Ishikawa (cell line): ENCODE results near the gene RSPO3.

ENCODE experiments used
- CEBPB ChIP-seq: IDR thresholded peaks from 2 replicates; pipeline ENCODE4 v1.6.1; 2012
- CREB1 ChIP-seq: IDR thresholded peaks from 2 replicates; pipeline ENCODE4 v1.6.1; 2012; ENCODE audit warnings: low read depth
- EGR1 ChIP-seq: IDR thresholded peaks from 2 replicates; pipeline ENCODE4 v1.6.1; 2012
- EP300 ChIP-seq: IDR thresholded peaks from 2 replicates; pipeline ENCODE4 v1.6.1; 2012; ENCODE audit warnings: borderline replicate concordance
- FOXM1 ChIP-seq: IDR thresholded peaks from 2 replicates; pipeline ENCODE4 v1.6.1; 2012; ENCODE audit warnings: low read depth, borderline replicate concordance
- NFIC ChIP-seq: IDR thresholded peaks from 2 replicates; pipeline ENCODE4 v1.6.1; 2012
- RAD21 ChIP-seq: IDR thresholded peaks from 2 replicates; pipeline ENCODE4 v1.6.1; 2012; ENCODE audit warnings: low read depth
- TCF12 ChIP-seq: IDR thresholded peaks from 2 replicates; pipeline ENCODE4 v1.6.1; 2012; ENCODE audit warnings: low read depth
- TEAD4 ChIP-seq: IDR thresholded peaks from 2 replicates; pipeline ENCODE4 v1.6.1; 2012
- YY1 ChIP-seq: IDR thresholded peaks from 2 replicates; pipeline ENCODE4 v1.6.1; 2012; ENCODE audit warnings: low read depth
- TF ChIP-seq, protein P1 (sequence below): IDR thresholded peaks from 2 replicates; pipeline ENCODE4 v1.6.1; 2012
- TF ChIP-seq, protein P2 (sequence below): IDR thresholded peaks from 2 replicates; pipeline ENCODE4 v1.6.1; 2012; ENCODE audit warnings: low read depth, mild to moderate bottlenecking

Gene RSPO3

DNA sequence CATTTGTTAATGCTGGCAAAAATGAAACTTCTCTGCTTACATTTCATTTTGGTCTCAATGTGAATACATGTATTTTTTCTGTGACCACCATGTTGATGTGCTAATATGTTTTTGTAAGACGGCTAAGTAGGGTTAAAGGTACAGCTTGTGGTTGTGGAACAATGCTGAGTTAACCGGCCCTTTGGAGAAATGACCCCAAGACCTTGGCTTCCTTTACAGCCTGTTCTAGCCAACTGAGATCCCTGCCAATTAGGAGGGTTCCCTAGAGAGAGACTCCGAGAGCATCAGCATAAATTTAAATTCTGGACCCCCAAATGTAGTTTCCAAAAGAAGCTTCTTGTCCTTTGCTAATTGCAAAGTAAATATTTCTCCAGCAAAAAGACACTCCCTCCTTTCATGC lies 44.4 kb downstream of the RSPO3 start:
- no peak for TF ChIP-seq EP300
- no peak for TF ChIP-seq YY1
- no peak for TF ChIP-seq RAD21
- TF ChIP-seq, protein P1, sequence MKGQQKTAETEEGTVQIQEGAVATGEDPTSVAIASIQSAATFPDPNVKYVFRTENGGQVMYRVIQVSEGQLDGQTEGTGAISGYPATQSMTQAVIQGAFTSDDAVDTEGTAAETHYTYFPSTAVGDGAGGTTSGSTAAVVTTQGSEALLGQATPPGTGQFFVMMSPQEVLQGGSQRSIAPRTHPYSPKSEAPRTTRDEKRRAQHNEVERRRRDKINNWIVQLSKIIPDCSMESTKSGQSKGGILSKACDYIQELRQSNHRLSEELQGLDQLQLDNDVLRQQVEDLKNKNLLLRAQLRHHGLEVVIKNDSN: no peak
- TF ChIP-seq CREB1: no peak

DNA sequence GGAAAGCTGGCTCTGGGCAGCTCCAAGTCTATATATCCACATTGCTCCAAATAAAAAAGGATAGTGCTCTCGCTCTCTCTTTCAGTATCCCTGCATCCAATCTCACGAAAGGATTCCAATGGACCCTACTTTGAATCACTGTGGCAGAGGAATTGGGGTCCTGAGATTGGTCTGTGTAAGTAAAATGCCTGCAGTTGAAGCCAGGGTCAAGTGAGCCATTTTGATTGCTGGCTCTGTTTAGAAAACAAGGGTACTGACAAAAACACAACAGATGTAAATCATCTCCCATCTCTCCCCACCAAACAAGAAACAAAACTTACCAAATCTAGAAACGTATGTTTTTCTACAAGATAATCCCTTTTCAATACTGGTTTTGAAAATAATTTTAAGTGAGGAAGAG lies 45.6 kb downstream of the RSPO3 start:
- TF ChIP-seq YY1 (no peak), NFIC (no peak), FOXM1 (no peak)
- TF ChIP-seq, protein P2, sequence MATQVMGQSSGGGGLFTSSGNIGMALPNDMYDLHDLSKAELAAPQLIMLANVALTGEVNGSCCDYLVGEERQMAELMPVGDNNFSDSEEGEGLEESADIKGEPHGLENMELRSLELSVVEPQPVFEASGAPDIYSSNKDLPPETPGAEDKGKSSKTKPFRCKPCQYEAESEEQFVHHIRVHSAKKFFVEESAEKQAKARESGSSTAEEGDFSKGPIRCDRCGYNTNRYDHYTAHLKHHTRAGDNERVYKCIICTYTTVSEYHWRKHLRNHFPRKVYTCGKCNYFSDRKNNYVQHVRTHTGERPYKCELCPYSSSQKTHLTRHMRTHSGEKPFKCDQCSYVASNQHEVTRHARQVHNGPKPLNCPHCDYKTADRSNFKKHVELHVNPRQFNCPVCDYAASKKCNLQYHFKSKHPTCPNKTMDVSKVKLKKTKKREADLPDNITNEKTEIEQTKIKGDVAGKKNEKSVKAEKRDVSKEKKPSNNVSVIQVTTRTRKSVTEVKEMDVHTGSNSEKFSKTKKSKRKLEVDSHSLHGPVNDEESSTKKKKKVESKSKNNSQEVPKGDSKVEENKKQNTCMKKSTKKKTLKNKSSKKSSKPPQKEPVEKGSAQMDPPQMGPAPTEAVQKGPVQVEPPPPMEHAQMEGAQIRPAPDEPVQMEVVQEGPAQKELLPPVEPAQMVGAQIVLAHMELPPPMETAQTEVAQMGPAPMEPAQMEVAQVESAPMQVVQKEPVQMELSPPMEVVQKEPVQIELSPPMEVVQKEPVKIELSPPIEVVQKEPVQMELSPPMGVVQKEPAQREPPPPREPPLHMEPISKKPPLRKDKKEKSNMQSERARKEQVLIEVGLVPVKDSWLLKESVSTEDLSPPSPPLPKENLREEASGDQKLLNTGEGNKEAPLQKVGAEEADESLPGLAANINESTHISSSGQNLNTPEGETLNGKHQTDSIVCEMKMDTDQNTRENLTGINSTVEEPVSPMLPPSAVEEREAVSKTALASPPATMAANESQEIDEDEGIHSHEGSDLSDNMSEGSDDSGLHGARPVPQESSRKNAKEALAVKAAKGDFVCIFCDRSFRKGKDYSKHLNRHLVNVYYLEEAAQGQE: no peak

DNA sequence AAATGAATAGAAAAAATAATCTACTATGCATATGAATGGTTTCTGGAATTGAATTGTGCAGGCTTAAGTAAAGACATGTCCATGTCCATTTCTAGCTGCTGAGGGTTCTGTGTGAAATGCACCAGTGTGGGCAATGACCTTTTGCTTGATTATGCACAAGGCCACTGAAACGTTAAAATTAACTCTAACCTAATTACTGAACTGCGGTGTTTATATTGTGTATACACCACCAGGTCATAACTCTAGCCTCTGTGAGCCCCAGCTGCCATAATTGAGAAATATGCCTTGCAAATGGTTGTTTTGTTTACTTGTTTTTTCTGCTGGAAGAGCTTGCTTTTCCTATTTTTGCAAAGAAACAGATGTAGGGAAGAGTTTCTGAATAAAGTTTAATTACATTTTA lies 46.1 kb downstream of the RSPO3 start:
- TF ChIP-seq TCF12 (no peak), EGR1 (no peak), EP300 (no peak), TEAD4 (no peak), CEBPB (no peak), FOXM1 (no peak), CREB1 (no peak)
- TF ChIP-seq, protein P2: no peak
- TF ChIP-seq, protein P1: no peak

DNA sequence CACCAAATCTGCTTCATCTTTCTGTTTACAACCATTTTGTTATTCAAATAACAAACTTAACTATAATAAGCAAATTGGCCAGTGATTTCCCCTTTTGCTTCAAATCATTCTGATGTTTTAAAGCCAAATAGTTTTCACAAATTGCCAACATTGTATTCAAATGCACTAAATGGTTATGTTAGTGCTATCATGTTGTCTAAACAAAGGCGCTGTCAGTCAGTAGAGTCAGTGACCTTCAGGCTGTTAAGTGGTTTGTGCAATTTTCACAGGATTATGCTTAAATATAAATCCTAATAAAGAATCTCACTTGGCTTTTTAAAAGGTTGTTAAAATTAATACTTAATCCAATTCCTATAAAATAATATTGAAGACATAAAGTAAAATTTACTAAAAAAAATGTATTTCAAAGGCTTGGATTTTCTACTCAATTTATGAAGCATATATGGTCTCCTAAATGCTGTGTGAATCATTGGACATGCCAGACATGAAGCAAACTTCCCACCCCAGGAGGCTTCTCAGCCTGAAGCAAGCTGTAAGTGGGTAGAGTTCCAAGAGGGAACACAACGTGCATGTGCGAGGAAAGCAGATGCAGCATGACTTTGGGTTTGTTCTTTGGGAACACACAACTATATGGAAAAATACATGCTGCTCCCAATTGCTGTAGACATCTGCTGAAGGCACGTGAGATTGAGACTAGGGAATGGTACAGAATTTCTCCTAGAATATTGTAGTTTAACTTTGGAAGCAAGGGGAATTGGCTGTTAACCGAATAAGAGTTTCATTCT lies 54.9 kb downstream of the RSPO3 start:
- TF ChIP-seq RAD21: no peak

DNA sequence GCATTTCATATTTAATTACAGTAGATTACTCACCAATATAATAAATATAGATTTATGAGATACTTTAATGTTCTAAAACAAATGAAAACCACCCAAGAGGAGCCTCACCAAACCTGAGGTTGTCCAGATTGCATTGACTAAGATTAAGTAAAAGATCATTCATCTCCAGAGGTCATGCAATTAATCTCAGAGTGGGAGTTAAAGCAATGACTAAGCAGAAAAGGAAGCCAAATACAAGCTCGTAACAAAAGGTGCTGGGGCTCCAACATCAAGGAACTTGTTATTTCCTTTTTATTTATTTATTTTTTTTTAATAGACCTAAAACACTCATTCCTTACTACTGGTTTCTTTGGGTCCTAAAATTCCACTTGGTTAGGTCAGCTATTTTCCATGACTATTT lies 57.7 kb downstream of the RSPO3 start:
- TF ChIP-seq, protein P2: no peak
- no peak for TF ChIP-seq TEAD4

DNA sequence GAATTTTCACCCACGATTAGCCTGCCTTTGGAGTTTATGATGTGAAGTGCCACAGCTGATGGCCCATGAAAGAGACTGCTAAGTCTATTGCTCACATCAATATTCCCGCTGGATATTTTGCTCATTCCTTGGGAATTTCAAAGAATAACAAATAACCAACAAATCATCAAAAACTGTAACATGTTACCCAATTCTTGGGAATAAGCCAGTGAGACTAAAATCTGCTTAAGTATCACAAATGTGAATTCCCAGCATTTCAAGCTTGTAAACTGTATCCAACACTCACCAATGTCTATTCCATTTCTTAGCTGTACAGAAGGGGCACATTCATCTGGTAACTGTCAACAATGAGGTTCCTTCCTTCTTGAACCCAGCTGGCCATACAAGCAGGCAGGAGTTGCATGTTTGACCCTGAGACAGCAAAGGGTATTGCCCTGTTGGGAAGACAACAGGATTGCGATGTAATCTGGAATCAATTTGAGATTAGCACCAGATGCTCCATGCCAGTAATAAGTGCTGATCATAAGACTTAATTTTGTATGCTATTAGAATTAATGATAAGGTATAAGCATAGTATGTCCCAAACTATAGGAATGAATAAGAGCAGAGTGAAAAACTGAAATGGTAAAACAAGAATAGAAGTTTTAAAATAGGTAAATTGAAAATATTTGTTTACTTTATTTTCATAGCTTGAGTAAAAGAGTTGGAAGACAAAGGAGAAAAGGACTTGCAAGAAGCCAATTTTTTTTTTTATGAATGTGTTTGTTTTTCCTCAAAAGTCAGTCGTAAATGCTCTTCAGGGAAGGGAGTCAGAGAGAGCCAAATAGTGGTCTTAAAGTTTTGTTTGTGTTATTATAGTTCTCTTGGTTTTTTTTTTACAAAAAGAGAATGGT lies 58.8 kb downstream of the RSPO3 start:
- TF ChIP-seq, protein P2: no peak
